ENCODE measurements around the gene SLC4A4.

SLC4A4 gene

GRCh38 chr4:71338846-71339593, at the start of gene SLC4A4:
TSS of gene SLC4A4 (plus strand) at chr4:71339020.
- no peak for DNase-seq (ENCODE audit: low spot score)

GRCh38 chr4:71290074-71290473, 48.7 kb upstream of the SLC4A4 start:
- DNase-seq (ENCODE audit: low spot score): no peak

GRCh38 chr4:71290476-71290875, 48.3 kb upstream of the SLC4A4 start:
- DNase-seq (ENCODE audit: low spot score): no peak

- DNase-seq (ENCODE audit: low spot score): no peak
Observed at GRCh38 chr4:71292228-71292627, 46.6 kb upstream of the SLC4A4 start.

GRCh38 chr4:71293705-71294104, 45.1 kb upstream of the SLC4A4 start:
- DNase-seq (ENCODE audit: low spot score): no peak

GRCh38 chr4:71294301-71294700, 44.5 kb upstream of the SLC4A4 start:
- DNase-seq (ENCODE audit: low spot score): no peak

- peak; percentile 80 for DNase-seq (ENCODE audit: low spot score)
Observed at GRCh38 chr4:71296945-71297344, 41.9 kb upstream of the SLC4A4 start.

GRCh38 chr4:71300362-71300761, 38.5 kb upstream of the SLC4A4 start:
- DNase-seq (ENCODE audit: low spot score): no peak

GRCh38 chr4:71300964-71301363, 37.9 kb upstream of the SLC4A4 start:
- DNase-seq (ENCODE audit: low spot score): no peak

- no peak for DNase-seq (ENCODE audit: low spot score)
Observed at GRCh38 chr4:71303287-71303686, 35.5 kb upstream of the SLC4A4 start.

- DNase-seq (ENCODE audit: low spot score): no peak
Observed at GRCh38 chr4:71303850-71304249, 35.0 kb upstream of the SLC4A4 start.

GRCh38 chr4:71304289-71304850, 34.5 kb upstream of the SLC4A4 start:
- DNase-seq (ENCODE audit: low spot score): no peak

- no peak for DNase-seq (ENCODE audit: low spot score)
Observed at GRCh38 chr4:71307729-71308128, 31.1 kb upstream of the SLC4A4 start.

- no peak for DNase-seq (ENCODE audit: low spot score)
Observed at GRCh38 chr4:71322425-71322824, 16.4 kb upstream of the SLC4A4 start.

GRCh38 chr4:71333368-71333767, 5.5 kb upstream of the SLC4A4 start:
- no peak for DNase-seq (ENCODE audit: low spot score)

- no peak for DNase-seq (ENCODE audit: low spot score)
Observed at GRCh38 chr4:71333960-71334359, 4.9 kb upstream of the SLC4A4 start.

- DNase-seq (ENCODE audit: low spot score): no peak
Observed at GRCh38 chr4:71334465-71334882, 4.3 kb upstream of the SLC4A4 start.

- DNase-seq (ENCODE audit: low spot score): no peak
Observed at GRCh38 chr4:71343670-71344466, 5.0 kb downstream of the SLC4A4 start.

- DNase-seq (ENCODE audit: low spot score): no peak
Observed at GRCh38 chr4:71346710-71347109, 7.9 kb downstream of the SLC4A4 start.

- DNase-seq (ENCODE audit: low spot score): no peak
Observed at GRCh38 chr4:71348586-71348985, 9.8 kb downstream of the SLC4A4 start.

GRCh38 chr4:71355045-71355444, 16.2 kb downstream of the SLC4A4 start:
- DNase-seq (ENCODE audit: low spot score): no peak

GRCh38 chr4:71355971-71356370, 17.2 kb downstream of the SLC4A4 start:
- DNase-seq (ENCODE audit: low spot score): no peak

Data from globus pallidus (tissue), 1 donor.